ENCODE results near the gene SASH1. TPM values are rescaled to one million over a fixed set of nuclear protein-coding genes. Genes with fewer than 3 reads are reported as not detected.

The SASH1 gene
- polyA plus RNA-seq, 1 donor from 2014 or later, result 7.0 TPM

DNA sequence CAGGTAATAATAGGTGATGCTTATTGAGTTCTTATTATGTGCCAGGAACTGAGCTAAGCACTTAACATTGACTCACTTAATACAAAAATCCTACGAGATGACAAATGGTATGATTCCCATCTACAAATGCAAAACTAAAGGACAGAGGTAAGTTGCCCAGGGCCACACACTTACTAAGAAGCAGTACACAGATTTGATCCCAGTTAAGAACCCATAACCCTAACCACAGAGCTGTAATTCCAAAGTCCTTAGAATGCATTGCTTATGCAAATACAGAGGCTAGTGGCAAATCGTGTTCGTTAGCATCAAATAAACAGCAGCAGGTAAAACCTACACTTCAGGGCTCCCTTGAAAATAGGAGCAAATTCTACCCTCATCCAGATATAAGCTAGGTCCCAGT lies 104.0 kb downstream of the SASH1 start:
- TF ChIP-seq MXI1 (conservative IDR thresholded peaks at IDR 0.05; ENCODE audit: poor library complexity, severe bottlenecking) (no peak), POLR2AphosphoS5 (IDR thresholded peaks at IDR 0.05) (no peak), EP300 (conservative IDR thresholded peaks at IDR 0.05; ENCODE audit: poor library complexity, severe bottlenecking) (no peak), SMC3 (conservative IDR thresholded peaks at IDR 0.05; ENCODE audit: poor library complexity) (no peak), EZH2 (IDR thresholded peaks at IDR 0.05; ENCODE audit: borderline replicate concordance, insufficient read depth, low read length, poor library complexity, severe bottlenecking) (no peak), RAD21 (conservative IDR thresholded peaks at IDR 0.05) (no peak), TAF1 (IDR thresholded peaks at IDR 0.05; ENCODE audit: low read depth) (no peak)
- TF ChIP-seq, protein P1, sequence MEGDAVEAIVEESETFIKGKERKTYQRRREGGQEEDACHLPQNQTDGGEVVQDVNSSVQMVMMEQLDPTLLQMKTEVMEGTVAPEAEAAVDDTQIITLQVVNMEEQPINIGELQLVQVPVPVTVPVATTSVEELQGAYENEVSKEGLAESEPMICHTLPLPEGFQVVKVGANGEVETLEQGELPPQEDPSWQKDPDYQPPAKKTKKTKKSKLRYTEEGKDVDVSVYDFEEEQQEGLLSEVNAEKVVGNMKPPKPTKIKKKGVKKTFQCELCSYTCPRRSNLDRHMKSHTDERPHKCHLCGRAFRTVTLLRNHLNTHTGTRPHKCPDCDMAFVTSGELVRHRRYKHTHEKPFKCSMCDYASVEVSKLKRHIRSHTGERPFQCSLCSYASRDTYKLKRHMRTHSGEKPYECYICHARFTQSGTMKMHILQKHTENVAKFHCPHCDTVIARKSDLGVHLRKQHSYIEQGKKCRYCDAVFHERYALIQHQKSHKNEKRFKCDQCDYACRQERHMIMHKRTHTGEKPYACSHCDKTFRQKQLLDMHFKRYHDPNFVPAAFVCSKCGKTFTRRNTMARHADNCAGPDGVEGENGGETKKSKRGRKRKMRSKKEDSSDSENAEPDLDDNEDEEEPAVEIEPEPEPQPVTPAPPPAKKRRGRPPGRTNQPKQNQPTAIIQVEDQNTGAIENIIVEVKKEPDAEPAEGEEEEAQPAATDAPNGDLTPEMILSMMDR (IDR thresholded peaks at IDR 0.05; ENCODE audit: poor library complexity, severe bottlenecking), result no peak
- TF ChIP-seq, protein P2, sequence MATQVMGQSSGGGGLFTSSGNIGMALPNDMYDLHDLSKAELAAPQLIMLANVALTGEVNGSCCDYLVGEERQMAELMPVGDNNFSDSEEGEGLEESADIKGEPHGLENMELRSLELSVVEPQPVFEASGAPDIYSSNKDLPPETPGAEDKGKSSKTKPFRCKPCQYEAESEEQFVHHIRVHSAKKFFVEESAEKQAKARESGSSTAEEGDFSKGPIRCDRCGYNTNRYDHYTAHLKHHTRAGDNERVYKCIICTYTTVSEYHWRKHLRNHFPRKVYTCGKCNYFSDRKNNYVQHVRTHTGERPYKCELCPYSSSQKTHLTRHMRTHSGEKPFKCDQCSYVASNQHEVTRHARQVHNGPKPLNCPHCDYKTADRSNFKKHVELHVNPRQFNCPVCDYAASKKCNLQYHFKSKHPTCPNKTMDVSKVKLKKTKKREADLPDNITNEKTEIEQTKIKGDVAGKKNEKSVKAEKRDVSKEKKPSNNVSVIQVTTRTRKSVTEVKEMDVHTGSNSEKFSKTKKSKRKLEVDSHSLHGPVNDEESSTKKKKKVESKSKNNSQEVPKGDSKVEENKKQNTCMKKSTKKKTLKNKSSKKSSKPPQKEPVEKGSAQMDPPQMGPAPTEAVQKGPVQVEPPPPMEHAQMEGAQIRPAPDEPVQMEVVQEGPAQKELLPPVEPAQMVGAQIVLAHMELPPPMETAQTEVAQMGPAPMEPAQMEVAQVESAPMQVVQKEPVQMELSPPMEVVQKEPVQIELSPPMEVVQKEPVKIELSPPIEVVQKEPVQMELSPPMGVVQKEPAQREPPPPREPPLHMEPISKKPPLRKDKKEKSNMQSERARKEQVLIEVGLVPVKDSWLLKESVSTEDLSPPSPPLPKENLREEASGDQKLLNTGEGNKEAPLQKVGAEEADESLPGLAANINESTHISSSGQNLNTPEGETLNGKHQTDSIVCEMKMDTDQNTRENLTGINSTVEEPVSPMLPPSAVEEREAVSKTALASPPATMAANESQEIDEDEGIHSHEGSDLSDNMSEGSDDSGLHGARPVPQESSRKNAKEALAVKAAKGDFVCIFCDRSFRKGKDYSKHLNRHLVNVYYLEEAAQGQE (IDR thresholded peaks at IDR 0.05; ENCODE audit: borderline replicate concordance), result no peak
- no peak overlapping the region for H3K4me2 ChIP-seq (ENCODE audit: low read length)
- H3K36me3 ChIP-seq (ENCODE audit: insufficient read depth, low read length), result no peaks in the 10 kb centered on the region
- H3K9me2 ChIP-seq (ENCODE audit: insufficient read depth, low read length), result no peaks in the 10 kb centered on the region
- no peak overlapping the region for H3K27ac ChIP-seq (ENCODE audit: low read length)
- H3K4me3 ChIP-seq (ENCODE audit: low read length), result no peak overlapping the region
- H2AFZ ChIP-seq (ENCODE audit: low read depth, low read length), result no peak overlapping the region
- H4K20me1 ChIP-seq (ENCODE audit: insufficient read depth), result no peaks in the 10 kb centered on the region
- no peaks in the 10 kb centered on the region for H3K79me2 ChIP-seq (replicated peaks; ENCODE audit: insufficient read depth, low read length)
- no peaks in the 10 kb centered on the region for H3F3A ChIP-seq (ENCODE audit: insufficient read depth, low read length, poor library complexity, severe bottlenecking)
- H3K9ac ChIP-seq (ENCODE audit: low read length), result no peak overlapping the region
- no peaks in the 10 kb centered on the region for H3K9me3 ChIP-seq (ENCODE audit: low read length)
- H3K27me3 ChIP-seq (ENCODE audit: insufficient read depth, low read depth, low read length), result no peaks in the 10 kb centered on the region

DNA sequence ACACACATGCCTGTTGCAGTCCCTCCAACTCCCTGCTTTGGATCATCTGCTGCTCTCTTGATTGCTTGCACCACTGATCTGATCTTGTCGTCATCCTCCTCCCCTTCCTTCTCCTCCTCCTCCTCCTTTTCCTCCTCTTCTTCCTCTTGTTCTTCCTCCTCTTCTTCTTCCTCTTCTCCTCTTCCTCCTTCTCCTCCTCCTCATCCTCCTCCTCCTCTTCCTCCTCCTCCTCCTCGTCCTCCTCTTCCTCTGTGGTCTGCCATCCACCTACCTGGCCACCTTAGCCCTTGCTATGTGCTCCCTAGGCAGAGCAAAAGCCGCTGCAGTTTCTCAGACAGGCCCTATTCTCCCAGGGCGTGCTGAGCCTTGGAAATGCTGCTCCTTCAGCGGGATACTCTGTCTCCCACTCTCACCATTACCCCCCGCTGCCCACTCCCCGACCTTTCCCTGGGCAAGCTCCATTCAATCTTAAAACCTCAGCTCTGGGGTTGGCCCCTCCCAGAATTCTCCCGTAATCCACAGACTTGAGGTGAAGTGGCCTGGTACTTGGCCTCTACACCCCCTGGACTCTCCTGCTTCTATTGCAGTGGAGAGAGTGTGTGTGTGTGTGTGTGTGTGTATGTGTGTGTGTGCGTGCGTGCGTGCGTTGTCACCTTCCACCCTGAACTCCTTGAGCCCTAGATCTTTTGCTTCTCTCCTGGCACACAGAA lies 105.0 kb downstream of the SASH1 start:
- H3K4me3 ChIP-seq (ENCODE audit: low read length), result no peak overlapping the region
- H3K9ac ChIP-seq (ENCODE audit: low read length), result no peak overlapping the region
- H3K27me3 ChIP-seq (ENCODE audit: insufficient read depth, low read depth, low read length), result no peaks in the 10 kb centered on the region
- H3K36me3 ChIP-seq (ENCODE audit: insufficient read depth, low read length), result no peaks in the 10 kb centered on the region
- H3F3A ChIP-seq (ENCODE audit: insufficient read depth, low read length, poor library complexity, severe bottlenecking), result no peaks in the 10 kb centered on the region
- no peaks in the 10 kb centered on the region for H4K20me1 ChIP-seq (ENCODE audit: insufficient read depth)
- H3K9me2 ChIP-seq (ENCODE audit: insufficient read depth, low read length), result no peaks in the 10 kb centered on the region
- TF ChIP-seq, protein P2 (IDR thresholded peaks at IDR 0.05; ENCODE audit: borderline replicate concordance), result no peak
- H3K27ac ChIP-seq (ENCODE audit: low read length), result no peak overlapping the region
- H3K9me3 ChIP-seq (ENCODE audit: low read length), result no peaks in the 10 kb centered on the region
- no peaks in the 10 kb centered on the region for H3K79me2 ChIP-seq (replicated peaks; ENCODE audit: insufficient read depth, low read length)
- no peak overlapping the region for H3K4me2 ChIP-seq (ENCODE audit: low read length)
- no peak overlapping the region for H2AFZ ChIP-seq (ENCODE audit: low read depth, low read length)

All from neural cell (in vitro differentiated cells).